Glomerular visceral epithelial cell (primary cell): ENCODE results near the gene PRR18.

Experiments
- DNase-seq: peaks from one replicate; pipeline ENCODE4 v3.0.0-alpha.2; 2016; ENCODE audit errors: extremely low spot score

The PRR18 gene

GRCh38 chr6:166275714-166276166, 32.5 kb downstream of the PRR18 start:
- peak; percentile 65 for DNase-seq

- DNase-seq = no peak
Measured at GRCh38 chr6:166274739-166275370, 33.3 kb downstream of the PRR18 start.

GRCh38 chr6:166274163-166274562, 34.0 kb downstream of the PRR18 start:
- no peak for DNase-seq

- no peak for DNase-seq
Measured at GRCh38 chr6:166271376-166271765, 36.8 kb downstream of the PRR18 start.

- DNase-seq = no peak
Measured at GRCh38 chr6:166270706-166271375, 37.4 kb downstream of the PRR18 start.

DNA sequence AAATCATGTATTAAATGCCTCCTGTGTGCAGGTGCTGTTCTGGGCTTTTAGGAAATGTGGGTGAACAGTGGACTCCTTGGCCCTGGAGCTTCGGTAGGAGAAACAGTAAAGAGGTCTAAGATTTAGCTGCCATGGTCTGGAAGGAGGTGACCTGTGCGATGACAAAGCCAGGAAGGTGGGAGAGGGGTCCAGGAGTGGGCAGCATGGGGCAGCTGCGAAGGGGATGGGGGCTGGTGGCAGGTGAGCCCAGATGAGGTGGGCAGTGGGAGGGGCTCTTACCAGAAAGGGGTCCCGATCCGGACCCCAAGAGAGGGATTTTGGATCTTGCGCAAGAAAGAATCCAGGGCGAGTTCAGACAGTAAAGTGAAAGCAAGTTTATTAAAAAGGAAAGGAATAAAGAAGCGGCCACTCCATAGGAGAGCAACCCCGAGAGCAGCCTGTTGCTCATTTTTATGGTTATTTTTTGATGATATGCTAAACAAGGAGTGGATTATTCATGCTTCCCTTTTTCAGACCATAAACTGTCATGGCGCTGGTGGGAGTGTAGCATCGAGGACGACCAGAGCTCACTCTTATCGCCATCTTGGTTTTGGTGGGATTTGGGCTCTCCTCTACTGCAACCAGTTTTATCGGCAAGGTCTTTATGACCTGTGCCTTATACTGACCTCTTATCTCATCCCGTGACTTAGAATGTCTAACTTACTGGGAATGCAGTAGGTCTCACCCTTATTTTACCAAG, 38.7 kb downstream of the PRR18 start:
- DNase-seq = no peak

- DNase-seq = no peak
Measured at GRCh38 chr6:166268431-166268830, 39.8 kb downstream of the PRR18 start.

DNA sequence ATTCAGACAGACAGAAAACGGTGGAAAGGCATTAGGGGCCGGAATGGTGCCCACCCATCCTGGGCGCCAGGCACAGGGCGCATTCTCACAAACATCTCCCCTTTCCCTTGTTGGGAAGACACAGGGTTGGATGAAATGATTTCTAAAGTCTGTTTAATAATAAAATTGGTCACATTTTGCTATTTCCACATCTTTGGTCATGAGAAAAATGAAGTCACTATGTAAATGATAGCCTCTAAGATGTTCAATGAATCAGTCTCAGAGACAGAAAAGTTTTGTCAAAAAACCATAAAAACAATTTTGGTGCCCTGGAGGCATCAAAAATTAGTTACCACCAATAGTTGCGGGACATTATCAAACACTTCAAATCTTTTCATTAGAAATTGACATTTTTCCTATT, 40.7 kb downstream of the PRR18 start:
- no peak for DNase-seq

DNA sequence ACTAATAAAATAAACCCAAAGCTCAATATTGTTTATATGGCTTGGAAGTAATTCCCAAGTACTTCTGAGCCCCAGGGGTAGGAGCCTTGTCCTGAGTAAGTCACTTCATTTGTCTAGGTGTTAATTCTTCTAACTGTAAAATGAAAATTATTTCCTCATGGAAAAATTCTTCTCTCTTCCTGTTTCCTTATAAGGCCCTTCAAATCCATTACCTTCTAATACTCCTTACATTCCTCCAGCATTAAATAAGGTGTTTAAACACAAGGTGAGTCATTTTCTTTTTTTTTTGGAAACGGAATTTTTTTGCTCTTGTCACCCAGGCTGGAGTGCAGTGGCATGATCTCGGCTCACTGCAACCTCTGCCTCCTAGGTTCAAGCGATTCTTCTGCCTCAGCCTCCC, 41.9 kb downstream of the PRR18 start:
- no peak for DNase-seq

DNA sequence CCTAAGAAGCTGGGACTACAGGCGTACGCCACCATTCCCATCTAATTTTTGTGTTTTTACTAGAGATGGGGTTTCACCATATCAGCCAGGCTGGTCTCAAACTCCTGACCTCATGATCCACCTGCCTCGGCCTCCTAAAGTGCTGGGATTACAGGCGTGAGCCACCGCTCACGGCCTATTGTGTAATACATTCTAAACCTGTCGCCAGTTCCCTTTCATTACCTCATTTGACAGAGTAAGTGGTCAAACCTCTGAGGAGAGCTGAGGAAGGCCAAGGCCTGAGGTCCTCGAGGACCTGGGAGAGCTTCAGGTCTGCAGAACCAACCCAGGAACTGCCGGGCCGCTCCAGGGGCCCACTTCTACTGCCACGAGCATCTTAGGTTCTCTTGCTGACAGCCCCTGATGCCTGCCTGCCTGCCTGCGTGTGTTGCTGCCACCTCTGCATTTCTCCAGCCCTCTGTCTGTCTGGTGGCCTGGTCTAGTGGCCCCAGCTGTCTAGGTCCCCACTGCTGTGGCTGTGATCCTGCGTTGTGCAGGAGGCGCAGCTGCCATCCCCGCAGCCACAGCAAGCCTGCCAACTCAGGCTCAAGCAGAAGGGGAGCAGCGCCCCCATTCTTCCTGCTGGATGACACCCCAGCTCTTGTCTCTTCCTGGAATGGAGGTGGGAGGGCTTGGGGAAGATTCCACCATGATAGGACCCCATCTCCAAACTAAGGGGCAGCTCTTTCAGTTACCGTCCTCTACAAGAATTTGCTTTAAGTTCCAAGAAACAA, 45.3 kb downstream of the PRR18 start:
- DNase-seq = no peak

DNA sequence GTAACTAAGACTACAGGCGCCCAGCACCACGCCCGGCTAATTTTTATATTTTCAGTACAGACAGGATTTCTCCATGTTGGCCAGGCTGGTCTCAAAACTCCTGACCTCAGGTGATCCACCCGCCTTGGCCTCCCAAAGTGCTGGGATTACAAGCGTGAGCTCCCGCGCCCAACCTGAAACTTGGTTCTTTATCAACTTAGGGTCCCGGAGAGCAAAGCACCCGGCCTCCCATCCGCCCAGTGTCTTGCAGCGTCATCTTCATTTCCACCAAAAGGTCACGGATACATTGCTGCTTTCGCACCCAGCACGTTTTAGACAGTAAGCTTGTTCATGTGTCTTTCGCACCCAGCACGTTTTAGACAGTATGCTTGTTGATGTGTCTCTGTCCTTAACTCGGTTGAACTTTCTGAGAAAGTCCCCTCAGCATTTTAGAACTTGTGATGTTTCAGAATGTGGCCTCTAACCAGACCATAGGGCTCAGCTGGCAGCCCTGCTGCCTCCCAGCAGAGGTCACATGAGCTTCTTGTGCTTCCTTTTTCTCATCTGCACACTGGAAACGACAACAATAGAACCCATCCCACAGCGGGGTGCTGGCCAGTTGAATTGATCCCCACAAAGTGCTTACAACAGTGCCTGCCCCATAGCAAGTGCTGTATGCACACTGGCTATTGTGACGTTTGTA, 48.8 kb downstream of the PRR18 start:
- no peak for DNase-seq

DNA sequence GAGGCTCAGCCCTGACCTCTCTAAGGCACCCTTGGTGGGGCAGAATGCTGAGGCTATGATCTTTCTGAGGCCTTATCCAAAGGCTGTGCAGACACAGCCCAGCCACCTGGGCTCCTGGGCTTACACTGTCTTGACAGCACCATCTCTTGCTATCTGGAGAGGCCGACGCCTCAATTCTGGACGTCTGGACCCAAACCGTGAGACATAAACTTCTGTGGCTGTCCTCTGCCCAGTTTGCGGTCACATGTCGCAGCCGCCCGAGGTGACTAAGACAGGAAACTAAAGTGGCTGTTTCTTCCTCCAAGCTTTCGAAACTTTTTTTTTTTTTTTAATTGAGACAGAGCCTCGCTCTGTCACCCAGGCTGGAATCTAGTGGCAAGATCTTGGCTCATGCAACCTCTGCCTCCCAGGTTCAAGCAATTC, 49.3 kb downstream of the PRR18 start:
- DNase-seq = no peak

DNA sequence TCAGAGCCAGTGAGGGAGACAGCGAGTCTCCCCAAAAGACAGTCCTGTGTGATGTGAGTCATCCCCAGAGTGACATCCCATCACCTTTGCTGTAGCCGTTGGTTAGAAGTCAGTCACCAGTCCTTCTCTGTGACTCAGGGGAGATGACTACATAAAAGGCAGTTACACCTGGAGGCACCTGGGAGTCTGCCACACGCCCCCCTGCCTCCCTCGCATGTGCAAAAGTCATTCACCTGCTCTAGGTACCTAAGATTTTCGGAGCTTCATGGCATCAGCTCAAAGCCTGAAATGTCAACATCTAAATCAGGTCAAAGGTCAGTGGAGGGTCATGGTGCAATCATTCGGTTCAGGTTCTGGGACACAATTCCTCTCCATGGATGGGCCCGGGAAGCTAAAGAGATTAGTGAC, 50.3 kb downstream of the PRR18 start:
- no peak for DNase-seq
